ENCODE measurements around the gene WNT10A.

Gene WNT10A

DNA sequence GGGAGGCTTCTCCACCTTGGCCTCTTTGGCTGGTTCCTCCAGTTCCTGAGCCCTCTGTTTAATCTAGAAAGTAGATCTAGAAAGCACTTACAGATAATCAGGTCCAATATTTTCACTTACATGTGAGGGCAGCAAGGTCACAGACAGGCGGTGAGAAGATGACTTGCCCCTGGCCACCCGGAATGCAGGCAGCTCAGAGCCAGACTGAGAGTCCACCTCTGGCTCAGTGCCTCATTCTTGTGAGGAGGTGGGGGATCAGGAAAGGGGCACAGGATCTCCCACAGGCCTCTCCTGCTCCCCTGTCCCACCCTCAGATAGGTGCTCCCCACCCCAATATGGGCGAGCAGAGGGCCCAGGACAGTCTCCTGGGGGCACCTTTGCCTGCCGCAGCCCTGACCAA, 15.3 kb upstream of the WNT10A start:
- Mint-ChIP-seq H3K27ac (no peak overlapping the region), H3K27me3 (peaks cover 20% of the 10 kb centered on the region), H3K9me3 (ENCODE audit: low read depth) (no peaks in the 10 kb centered on the region), H3K36me3 (no peaks in the 10 kb centered on the region), H3K4me1 (ENCODE audit: low read depth) (peaks cover 11% of the 10 kb centered on the region), H3K4me3 (no peak overlapping the region)

DNA sequence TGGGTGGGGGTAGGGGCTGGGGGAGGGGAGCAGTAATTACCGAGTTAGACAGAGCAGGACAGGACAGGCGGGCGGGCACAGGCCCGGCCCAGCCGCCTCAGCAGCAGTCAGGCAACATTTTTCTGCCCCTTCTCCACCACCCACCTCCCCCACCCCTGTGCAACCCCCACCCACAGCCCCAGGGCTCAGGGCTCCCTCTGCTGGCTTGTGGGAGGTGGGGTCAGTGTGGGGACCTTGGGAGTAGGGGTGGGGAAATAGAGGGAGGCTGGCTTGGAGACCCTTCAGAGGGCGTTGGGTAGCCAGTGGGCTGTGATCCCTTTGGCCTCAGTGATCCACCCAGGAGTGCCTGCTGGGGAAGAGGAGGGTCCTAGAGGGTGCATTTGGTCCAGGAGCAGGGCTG, 14.7 kb upstream of the WNT10A start:
- H3K27me3 Mint-ChIP-seq: peaks cover 19% of the 10 kb centered on the region
- H3K4me3 Mint-ChIP-seq: no peak overlapping the region
- H3K27ac Mint-ChIP-seq: no peak overlapping the region

GRCh38 chr2:218867900-218868299, 12.8 kb upstream of the WNT10A start:
- peaks cover 17% of the 10 kb centered on the region for H3K27me3 Mint-ChIP-seq
- no peak overlapping the region for H3K4me3 Mint-ChIP-seq
- H3K27ac Mint-ChIP-seq: no peak overlapping the region
- H3K9me3 Mint-ChIP-seq (ENCODE audit: low read depth): no peaks in the 10 kb centered on the region
- H3K4me1 Mint-ChIP-seq (ENCODE audit: low read depth): peaks cover 17% of the 10 kb centered on the region
- no peaks in the 10 kb centered on the region for H3K36me3 Mint-ChIP-seq

More for the DNA sequence above, 14.7 kb upstream of the WNT10A start:
- Mint-ChIP-seq H3K4me1 (ENCODE audit: low read depth) (peaks cover 11% of the 10 kb centered on the region), H3K36me3 (no peaks in the 10 kb centered on the region), H3K9me3 (ENCODE audit: low read depth) (no peaks in the 10 kb centered on the region)

GRCh38 chr2:218869064-218869463, 11.6 kb upstream of the WNT10A start:
- H3K4me3 Mint-ChIP-seq: no peak overlapping the region
- H3K9me3 Mint-ChIP-seq (ENCODE audit: low read depth): no peaks in the 10 kb centered on the region
- H3K4me1 Mint-ChIP-seq (ENCODE audit: low read depth): peaks cover 20% of the 10 kb centered on the region
- H3K36me3 Mint-ChIP-seq: no peaks in the 10 kb centered on the region
- no peak overlapping the region for H3K27ac Mint-ChIP-seq
- H3K27me3 Mint-ChIP-seq: peaks cover 12% of the 10 kb centered on the region

DNA sequence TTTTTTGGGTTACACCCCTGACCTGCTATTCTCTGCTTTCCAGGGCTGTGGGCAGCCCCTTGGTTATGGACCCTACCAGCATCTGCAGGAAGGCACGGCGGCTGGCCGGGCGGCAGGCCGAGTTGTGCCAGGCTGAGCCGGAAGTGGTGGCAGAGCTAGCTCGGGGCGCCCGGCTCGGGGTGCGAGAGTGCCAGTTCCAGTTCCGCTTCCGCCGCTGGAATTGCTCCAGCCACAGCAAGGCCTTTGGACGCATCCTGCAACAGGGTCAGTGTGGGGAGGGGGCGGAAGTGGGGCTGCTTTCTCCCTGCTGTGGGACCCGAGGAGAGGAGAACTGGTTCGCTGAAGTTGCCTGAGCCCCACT, 9.7 kb upstream of the WNT10A start:
- Mint-ChIP-seq H3K36me3 (no peaks in the 10 kb centered on the region), H3K27me3 (peaks cover 18% of the 10 kb centered on the region), H3K27ac (no peak overlapping the region), H3K4me1 (ENCODE audit: low read depth) (peaks cover 24% of the 10 kb centered on the region), H3K9me3 (ENCODE audit: low read depth) (no peaks in the 10 kb centered on the region), H3K4me3 (peak overlapping the region; percentile 66)

DNA sequence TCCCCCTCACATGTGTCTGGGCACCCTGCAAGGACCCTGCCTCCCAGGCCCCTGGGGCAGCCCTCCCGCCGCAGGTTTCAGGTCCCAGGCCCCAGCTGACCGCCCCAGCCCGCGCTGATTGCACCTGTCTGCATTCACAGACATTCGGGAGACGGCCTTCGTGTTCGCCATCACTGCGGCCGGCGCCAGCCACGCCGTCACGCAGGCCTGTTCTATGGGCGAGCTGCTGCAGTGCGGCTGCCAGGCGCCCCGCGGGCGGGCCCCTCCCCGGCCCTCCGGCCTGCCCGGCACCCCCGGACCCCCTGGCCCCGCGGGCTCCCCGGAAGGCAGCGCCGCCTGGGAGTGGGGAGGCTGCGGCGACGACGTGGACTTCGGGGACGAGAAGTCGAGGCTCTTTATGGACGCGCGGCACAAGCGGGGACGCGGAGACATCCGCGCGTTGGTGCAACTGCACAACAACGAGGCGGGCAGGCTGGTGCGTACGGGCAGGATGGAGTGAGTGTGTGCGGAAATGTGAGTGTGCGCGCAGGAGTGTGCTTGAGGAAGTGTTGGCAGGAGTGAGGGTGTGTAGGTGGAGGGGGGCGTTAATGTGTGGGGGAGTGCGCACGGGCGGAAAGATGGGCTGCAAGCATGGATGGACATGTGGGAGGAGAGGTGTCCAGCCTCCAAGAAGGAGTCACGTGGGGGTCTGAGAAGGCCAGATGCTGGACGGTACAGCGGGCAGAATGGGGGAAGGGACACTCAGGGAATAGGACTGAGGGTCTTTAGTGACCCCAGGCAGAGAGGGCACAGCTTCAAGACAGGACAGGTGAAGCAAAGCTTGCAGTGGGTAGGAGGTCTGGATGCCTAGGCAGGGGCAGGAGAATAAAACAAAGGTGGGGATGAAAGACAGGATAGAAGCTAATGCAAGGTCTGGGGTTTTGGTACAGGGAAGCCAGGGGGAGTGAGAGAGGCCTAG, 9.0 kb upstream of the WNT10A start:
- Mint-ChIP-seq H3K27me3 (peaks cover 20% of the 10 kb centered on the region), H3K4me1 (ENCODE audit: low read depth) (peaks cover 25% of the 10 kb centered on the region), H3K36me3 (no peaks in the 10 kb centered on the region), H3K27ac (no peak overlapping the region), H3K9me3 (ENCODE audit: low read depth) (no peaks in the 10 kb centered on the region), H3K4me3 (peak overlapping the region; percentile 86)

DNA sequence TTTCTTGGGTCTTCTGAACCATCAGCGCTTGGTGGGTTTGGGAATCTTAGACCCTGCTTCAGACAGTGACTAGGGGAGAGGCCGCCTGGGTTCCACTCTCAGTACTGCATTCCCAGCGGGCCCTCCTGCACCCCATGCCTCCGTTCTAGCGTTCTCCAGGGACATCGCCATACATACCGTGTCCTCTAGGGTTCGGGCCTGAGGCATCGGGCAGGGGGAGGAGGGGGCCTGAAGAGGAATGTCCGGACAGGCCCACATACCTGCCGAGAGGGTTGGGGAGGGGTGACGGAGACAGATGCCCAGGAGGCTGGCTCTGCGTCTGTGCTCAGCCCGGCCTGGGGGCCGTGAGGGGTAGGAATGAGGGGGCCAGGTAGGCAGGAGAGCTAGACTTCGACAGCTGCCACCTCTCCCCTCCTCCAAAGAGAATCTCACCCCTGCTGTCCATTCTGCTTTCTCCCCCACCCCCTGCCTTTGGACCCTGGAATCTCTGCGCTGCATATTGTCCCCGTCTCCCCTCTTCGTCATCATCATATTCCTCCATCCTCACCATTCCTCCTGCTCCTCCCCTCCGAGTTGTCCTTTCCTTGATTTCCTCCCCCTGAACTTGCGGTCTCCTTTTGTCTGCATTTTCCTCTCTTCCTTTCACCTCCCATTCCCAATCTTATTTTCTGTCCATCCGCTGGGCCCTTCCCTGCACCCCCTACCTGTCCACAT, 7.8 kb upstream of the WNT10A start:
- Mint-ChIP-seq H3K27me3 (peaks cover 20% of the 10 kb centered on the region), H3K36me3 (no peaks in the 10 kb centered on the region), H3K9me3 (ENCODE audit: low read depth) (no peaks in the 10 kb centered on the region), H3K4me3 (peak overlapping the region; percentile 69), H3K27ac (no peak overlapping the region), H3K4me1 (ENCODE audit: low read depth) (peaks cover 31% of the 10 kb centered on the region)

DNA sequence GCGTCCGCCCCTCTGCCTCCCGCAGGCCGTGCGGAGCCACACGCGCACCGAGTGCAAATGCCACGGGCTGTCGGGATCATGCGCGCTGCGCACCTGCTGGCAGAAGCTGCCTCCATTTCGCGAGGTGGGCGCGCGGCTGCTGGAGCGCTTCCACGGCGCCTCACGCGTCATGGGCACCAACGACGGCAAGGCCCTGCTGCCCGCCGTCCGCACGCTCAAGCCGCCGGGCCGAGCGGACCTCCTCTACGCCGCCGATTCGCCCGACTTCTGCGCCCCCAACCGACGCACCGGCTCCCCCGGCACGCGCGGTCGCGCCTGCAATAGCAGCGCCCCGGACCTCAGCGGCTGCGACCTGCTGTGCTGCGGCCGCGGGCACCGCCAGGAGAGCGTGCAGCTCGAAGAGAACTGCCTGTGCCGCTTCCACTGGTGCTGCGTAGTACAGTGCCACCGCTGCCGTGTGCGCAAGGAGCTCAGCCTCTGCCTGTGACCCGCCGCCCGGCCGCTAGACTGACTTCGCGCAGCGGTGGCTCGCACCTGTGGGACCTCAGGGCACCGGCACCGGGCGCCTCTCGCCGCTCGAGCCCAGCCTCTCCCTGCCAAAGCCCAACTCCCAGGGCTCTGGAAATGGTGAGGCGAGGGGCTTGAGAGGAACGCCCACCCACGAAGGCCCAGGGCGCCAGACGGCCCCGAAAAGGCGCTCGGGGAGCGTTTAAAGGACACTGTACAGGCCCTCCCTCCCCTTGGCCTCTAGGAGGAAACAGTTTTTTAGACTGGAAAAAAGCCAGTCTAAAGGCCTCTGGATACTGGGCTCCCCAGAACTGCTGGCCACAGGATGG, 7.1 kb upstream of the WNT10A start:
- peaks cover 20% of the 10 kb centered on the region for H3K27me3 Mint-ChIP-seq
- H3K36me3 Mint-ChIP-seq: no peaks in the 10 kb centered on the region
- H3K4me1 Mint-ChIP-seq (ENCODE audit: low read depth): peaks cover 34% of the 10 kb centered on the region
- H3K9me3 Mint-ChIP-seq (ENCODE audit: low read depth): no peaks in the 10 kb centered on the region
- H3K27ac Mint-ChIP-seq: no peak overlapping the region
- peak overlapping the region; percentile 69 for H3K4me3 Mint-ChIP-seq

- Mint-ChIP-seq H3K4me1 (ENCODE audit: low read depth) (peaks cover 42% of the 10 kb centered on the region), H3K27me3 (peaks cover 20% of the 10 kb centered on the region), H3K27ac (no peak overlapping the region)
Measured at GRCh38 chr2:218875692-218876246, 4.9 kb upstream of the WNT10A start.

GRCh38 chr2:218876562-218877219, 4.0 kb upstream of the WNT10A start:
- Mint-ChIP-seq H3K9me3 (ENCODE audit: low read depth) (no peaks in the 10 kb centered on the region), H3K27me3 (peaks cover 19% of the 10 kb centered on the region), H3K4me3 (no peak overlapping the region), H3K36me3 (no peaks in the 10 kb centered on the region), H3K4me1 (ENCODE audit: low read depth) (peaks cover 48% of the 10 kb centered on the region), H3K27ac (no peak overlapping the region)

More at GRCh38 chr2:218875692-218876246, 4.9 kb upstream of the WNT10A start:
- H3K4me3 Mint-ChIP-seq: no peak overlapping the region
- H3K36me3 Mint-ChIP-seq: no peaks in the 10 kb centered on the region
- H3K9me3 Mint-ChIP-seq (ENCODE audit: low read depth): no peaks in the 10 kb centered on the region

GRCh38 chr2:218877331-218877730, 3.3 kb upstream of the WNT10A start:
- Mint-ChIP-seq H3K27ac (no peak overlapping the region), H3K36me3 (no peaks in the 10 kb centered on the region), H3K9me3 (ENCODE audit: low read depth) (no peaks in the 10 kb centered on the region), H3K4me3 (no peak overlapping the region), H3K4me1 (ENCODE audit: low read depth) (peaks cover 46% of the 10 kb centered on the region), H3K27me3 (peaks cover 14% of the 10 kb centered on the region)

DNA sequence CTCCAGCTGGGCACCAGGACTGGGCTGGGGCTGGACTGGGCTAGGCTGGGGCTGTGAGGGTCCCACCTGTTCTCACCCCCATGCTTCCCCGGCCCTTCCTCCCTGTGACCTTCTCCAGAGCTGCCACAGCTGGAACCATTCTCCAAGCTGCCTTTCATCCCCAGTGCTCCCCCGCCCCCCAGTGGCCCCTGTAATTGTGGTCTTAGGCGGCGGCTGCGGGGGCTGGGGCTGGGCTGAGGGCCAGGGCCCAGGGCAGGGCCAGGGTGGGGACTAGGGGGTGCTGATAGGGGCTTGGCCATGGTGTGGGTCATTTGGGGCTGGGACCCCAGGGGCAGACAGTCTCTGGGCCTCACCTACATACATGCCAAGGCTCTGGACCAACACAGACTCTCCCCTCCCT, 2.8 kb upstream of the WNT10A start:
- H3K4me3 Mint-ChIP-seq: no peak overlapping the region
- no peak overlapping the region for H3K27ac Mint-ChIP-seq
- no peaks in the 10 kb centered on the region for H3K36me3 Mint-ChIP-seq
- H3K27me3 Mint-ChIP-seq: peaks cover 15% of the 10 kb centered on the region
- H3K9me3 Mint-ChIP-seq (ENCODE audit: low read depth): no peaks in the 10 kb centered on the region
- H3K4me1 Mint-ChIP-seq (ENCODE audit: low read depth): peaks cover 48% of the 10 kb centered on the region

- H3K4me3 Mint-ChIP-seq: no peak overlapping the region
- H3K27ac Mint-ChIP-seq: no peak overlapping the region
- peaks cover 48% of the 10 kb centered on the region for H3K4me1 Mint-ChIP-seq (ENCODE audit: low read depth)
- no peaks in the 10 kb centered on the region for H3K36me3 Mint-ChIP-seq
- no peaks in the 10 kb centered on the region for H3K9me3 Mint-ChIP-seq (ENCODE audit: low read depth)
- H3K27me3 Mint-ChIP-seq: peaks cover 12% of the 10 kb centered on the region
Measured at GRCh38 chr2:218878486-218878885, 2.2 kb upstream of the WNT10A start.

Measured in activated naive CD8-positive, alpha-beta T cell (primary cell).